ENCODE results near the gene TSPO.
A peak's percentile ranks its signal among the peaks of the same experiment; 100 is the strongest.

The TSPO gene

GRCh38 chr22:43181321-43182076, 30.1 kb downstream of the TSPO start:
- no peak for DNase-seq

DNA sequence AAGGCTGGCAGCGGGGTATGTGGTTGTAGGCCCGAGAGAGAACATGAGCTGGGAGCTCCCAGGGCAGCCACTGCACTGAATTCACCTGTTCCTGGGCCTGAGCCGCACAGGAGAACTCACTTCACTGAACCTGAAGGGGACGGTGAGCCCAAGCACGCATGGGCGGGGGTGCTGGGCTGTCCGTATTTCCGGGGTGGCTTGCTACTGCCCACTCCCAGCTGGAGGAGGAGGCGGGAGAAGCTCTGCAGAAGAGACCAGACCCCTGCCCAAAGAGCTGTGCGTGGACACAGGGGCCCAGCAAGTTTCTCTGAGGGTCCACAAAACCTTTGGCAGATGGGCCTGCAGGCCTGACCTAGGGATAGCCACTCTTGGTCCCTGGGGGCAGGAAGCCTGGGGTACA, 30.8 kb downstream of the TSPO start:
- no peak for DNase-seq

GRCh38 chr22:43182726-43183125, 31.4 kb downstream of the TSPO start:
- DNase-seq, result no peak

- no peak for DNase-seq
Measured at GRCh38 chr22:43183496-43184277, 32.3 kb downstream of the TSPO start.

DNA sequence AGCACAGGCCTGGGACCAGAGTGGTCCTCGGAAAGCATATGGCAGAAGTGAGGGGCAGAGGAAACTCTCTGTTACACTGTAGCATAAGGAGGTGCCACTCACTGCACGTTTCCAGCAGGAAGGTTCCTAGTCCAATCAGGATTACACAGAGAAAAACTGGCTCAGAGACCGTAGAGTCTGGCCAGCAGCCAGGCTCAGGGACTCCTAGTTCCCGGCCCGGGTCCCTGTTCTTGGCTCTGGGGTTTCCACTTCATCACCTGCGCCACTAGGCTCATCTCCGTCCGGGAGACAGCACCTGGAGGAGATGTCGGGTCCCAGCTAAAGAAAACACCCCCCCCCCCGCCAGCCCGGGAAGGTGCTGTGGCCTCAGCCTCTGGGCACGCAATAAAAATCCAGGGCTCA, 34.5 kb downstream of the TSPO start:
- DNase-seq, result no peak

GRCh38 chr22:43186272-43187170, 35.2 kb downstream of the TSPO start, which contains the start of gene TTLL12:
Gene TTLL12 (minus strand): TSS chr22:43187134. CDS start chr22:43187069, 65 bp downstream.
- DNase-seq, result peak; percentile 79

DNA sequence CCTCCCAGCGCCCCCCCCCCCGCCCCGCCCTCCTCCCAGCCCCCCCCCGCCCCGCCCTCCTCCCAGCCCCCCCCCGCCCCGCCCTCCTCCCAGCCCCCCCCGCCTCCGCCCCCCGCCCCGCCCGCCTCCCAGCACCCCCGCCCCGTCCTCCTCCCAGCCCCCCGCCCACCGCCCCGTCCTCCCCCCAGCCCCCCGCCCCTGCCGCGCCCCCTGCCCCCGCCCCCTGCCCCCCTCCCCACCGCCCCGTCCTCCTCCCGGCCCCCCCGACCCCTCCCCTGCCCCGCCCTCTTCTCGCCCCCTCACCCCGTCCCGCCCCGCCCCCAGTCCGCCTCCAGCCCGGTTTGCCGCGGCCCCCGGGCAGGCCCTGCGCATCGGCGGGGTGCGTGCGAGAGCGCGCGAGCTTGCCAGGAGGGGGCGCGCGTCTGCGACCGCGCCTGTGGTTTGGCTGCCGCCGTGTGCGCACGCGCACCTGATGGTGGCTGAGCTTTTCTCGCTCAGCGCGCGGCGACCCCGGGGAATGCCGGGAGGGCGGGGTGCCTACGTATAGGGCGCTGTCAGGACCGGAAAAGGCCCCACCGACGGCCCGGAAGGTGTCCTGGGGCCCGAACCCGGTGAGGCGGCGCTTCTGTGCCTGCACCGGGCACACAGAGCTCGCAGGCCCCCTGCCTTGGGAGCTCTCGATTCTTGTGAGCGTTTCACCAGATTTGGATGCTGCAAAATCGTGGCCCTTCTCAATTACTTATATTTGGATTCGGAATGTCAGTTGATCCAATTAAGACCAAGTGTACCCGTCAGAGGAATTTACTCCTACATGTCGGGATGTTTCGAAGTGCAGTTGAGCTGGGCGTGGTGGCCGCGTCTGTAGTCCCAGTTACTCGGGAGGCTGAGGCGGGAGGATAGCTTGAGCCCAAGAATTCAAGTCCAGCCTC, 36.1 kb downstream of the TSPO start:
- peak; percentile 98 for DNase-seq

DNA sequence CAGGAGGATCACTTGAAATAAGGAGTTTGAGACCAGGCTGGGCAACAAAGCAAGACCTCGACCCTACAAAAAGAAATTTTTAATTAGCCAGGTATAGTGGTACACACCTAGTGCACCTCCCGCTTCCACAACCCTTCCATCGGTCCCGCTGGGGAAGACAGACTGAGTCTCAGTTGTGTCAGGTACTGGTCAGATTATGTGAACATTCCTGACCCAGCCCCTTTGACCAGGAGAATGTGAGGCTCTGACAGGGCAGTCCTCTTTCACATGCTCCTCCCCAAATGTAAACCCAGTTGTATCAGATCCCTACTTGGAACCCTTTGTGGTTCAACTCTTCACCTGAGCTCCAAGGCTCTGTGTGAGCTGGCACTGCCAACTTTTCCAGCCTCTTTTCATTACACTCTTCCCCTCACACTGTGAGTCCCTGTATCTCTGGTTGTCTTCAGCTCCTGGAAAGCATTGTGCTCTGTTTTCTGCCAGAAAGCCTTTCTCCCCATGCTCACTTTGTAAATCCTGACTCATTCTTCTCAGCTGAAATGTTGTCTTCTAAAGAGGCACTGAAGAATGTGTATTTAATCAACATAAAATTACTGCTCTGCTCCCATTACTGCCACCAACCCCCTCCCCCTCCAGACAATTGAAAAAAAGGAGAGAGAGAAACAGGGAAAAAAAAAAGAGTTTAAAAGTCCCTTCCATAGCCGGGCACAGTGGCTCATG, 37.6 kb downstream of the TSPO start:
- no peak for DNase-seq

- no peak for DNase-seq
Measured at GRCh38 chr22:43191831-43192230, 40.5 kb downstream of the TSPO start.

- DNase-seq, result no peak
Measured at GRCh38 chr22:43197271-43197941, 46.0 kb downstream of the TSPO start.

GRCh38 chr22:43198126-43198525, 46.8 kb downstream of the TSPO start:
- DNase-seq, result no peak

- no peak for DNase-seq
Measured at GRCh38 chr22:43198936-43199335, 47.6 kb downstream of the TSPO start.

GRCh38 chr22:43199541-43199940, 48.2 kb downstream of the TSPO start:
- DNase-seq, result no peak

DNA sequence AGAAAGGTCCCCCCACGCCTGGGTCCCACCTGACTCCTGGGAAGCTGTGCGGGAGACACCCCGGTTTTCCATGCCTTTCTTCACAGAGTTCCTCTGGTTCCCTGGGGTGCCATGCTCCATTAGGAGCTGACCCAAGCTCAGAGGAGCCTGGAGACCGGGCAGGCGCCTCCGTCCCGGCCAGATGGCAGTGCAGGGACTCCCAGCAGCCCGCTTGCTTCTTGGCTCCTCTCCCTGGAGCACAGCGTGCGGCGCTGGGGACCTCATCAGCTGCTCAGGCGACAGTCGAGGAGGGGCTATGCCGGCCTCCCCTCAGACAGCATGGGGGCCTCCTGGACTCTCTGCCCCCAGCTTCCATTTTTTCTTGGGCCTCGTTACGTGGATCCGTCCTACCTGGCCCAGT, 48.7 kb downstream of the TSPO start:
- no peak for DNase-seq

DNA sequence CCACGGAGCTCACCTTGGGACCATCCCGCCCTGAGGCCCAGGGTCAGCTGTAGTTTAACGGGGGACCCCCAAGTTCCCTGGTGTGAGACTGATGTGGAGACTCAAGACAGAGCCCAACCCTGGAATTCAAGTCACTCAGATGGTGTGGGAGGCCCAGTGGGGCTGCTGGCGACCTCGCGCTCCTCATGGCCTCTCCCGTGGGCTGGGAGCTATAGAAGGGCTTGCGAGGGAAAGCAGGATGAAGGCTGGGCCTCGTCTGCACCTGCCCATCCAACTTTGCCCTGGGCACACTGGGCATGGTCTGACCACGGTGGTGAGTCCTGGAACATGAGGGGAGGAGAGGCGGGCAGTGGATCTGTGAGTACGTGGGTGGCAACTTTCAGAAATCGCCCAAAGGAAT, 49.2 kb downstream of the TSPO start:
- no peak for DNase-seq

GRCh38 chr22:43201486-43202219, 50.3 kb downstream of the TSPO start:
- DNase-seq, result no peak

- DNase-seq, result no peak
Measured at GRCh38 chr22:43202326-43202725, 51.0 kb downstream of the TSPO start.

DNA sequence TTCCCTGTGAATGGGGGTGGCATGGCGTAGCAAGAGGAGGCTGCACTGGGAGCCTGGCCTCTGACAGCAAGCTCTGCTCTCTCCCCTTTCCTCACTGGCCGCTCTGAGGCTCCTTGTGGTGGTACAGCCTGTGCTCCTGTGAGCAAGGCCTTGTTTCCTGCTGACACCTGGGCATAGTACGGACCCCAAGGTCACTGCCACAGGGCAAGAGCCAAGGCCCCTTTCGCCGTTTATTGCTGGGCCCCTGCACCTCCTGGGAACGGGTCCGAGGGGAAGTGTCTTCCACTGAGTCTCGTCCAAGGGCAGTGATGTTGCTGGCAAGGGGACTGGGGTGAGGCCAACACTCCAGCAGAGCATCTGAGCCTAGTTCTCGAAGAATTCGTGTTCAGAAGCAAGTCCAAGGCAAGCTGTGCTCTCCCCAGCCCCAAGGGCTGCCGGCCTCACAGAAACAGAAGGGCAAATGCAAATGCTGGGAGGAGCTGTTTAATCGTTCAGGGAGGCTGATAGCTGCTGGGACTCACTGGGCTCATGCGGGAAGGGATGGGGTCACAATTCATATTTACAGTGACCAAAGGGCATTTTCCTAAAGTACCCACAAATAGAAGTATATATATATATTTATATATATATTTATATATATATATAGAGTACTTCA, 51.5 kb downstream of the TSPO start:
- DNase-seq, result no peak

- DNase-seq, result no peak
Measured at GRCh38 chr22:43203471-43203981, 52.2 kb downstream of the TSPO start.
